HepG2 (cell line): Measurements from ENCODE around the gene TEX9. TPM values are rescaled to one million over a fixed set of nuclear protein-coding genes. Genes with fewer than 3 reads are reported as not detected.

Experiments used
- DPF2 ChIP-seq: sonication (generic); formaldehyde crosslinking; IDR thresholded peaks from 2 replicates; pipeline ENCODE4 v1.4.0; 2020; ENCODE audit warnings: mild to moderate bottlenecking, low read depth, missing genetic modification reagents, borderline replicate concordance
- HOXA5 ChIP-seq: sonication (generic); formaldehyde crosslinking; IDR thresholded peaks from 2 replicates; pipeline ENCODE4 v1.4.0; 2020; ENCODE audit warnings: missing genetic modification reagents
- MED13 ChIP-seq: sonication (generic); formaldehyde crosslinking; IDR thresholded peaks from 2 replicates; pipeline ENCODE4 v1.5.0; 2020; ENCODE audit warnings: missing genetic modification reagents
- PHB2 ChIP-seq: fragments of 450-650 bp; IDR thresholded peaks from 2 replicates; pipeline ENCODE4 v1.6.1; 2018; ENCODE audit not compliant: partially characterized antibody
- RBM39 ChIP-seq: fragments of 200-400 bp; formaldehyde crosslinking; IDR thresholded peaks from one replicate; pipeline ENCODE4 v1.6.1; 2018; ENCODE audit warnings: antibody characterized with exemption, mild to moderate bottlenecking, low read depth, low read length; ENCODE audit not compliant: poor library complexity, severe bottlenecking
- RFXAP ChIP-seq: sonication (generic); formaldehyde crosslinking; IDR thresholded peaks from 2 replicates; pipeline ENCODE4 v1.4.0; 2020; ENCODE audit warnings: missing genetic modification reagents, borderline replicate concordance
- SCMH1 ChIP-seq: sonication (generic); formaldehyde crosslinking; IDR thresholded peaks from 2 replicates; pipeline ENCODE4 v1.9.0; 2021; ENCODE audit warnings: missing genetic modification reagents, mild to moderate bottlenecking, borderline replicate concordance
- SMAD1 ChIP-seq: sonication (generic); formaldehyde crosslinking; IDR thresholded peaks from 2 replicates; pipeline ENCODE4 v1.4.0; 2020; ENCODE audit warnings: missing genetic modification reagents, low read depth, mild to moderate bottlenecking, borderline replicate concordance
- SNRNP70 ChIP-seq: fragments of 200-400 bp; formaldehyde crosslinking; IDR thresholded peaks from 2 replicates; pipeline ENCODE4 v1.6.1; 2017; ENCODE audit warnings: mild to moderate bottlenecking, low read depth, low read length, moderate library complexity
- SOX5 ChIP-seq: IDR thresholded peaks from 2 replicates; pipeline ENCODE4 v1.6.1; 2016; ENCODE audit warnings: borderline replicate concordance
- ZNF24 ChIP-seq: fragments of 450-650 bp; IDR thresholded peaks from 2 replicates; pipeline ENCODE4 v1.6.1; 2017; ENCODE audit warnings: antibody characterized with exemption, mild to moderate bottlenecking
- ZNF557 ChIP-seq: sonication (generic); formaldehyde crosslinking; IDR thresholded peaks from 2 replicates; pipeline ENCODE4 v1.4.0; 2020; ENCODE audit warnings: missing genetic modification reagents
- polyA plus RNA-seq, 8 experiments: library from polyadenylated mRNA; depleted of rRNA in 3 of 8; stranded (reverse) in 7 of 8; unstranded in 1 of 8; fragments of >200 nt; fragmentation: Illumina TruSeq in 4 of 8; extraction: Trizol in 4 of 8; gene quantifications; 2 replicates each; pipeline versions ENCODE4 v1.2.1 to v1.2.3, GENCODE V29; 2011 to 2016; ENCODE audit warnings: low read depth in 4 of 8, missing spikeins in 1 of 8, mixed read lengths in 1 of 8; ENCODE audit not compliant: insufficient read depth in 1 of 8
- total RNA-seq, 5 experiments: library from RNA; depleted of rRNA; stranded (reverse); fragments of >200 nt; fragmentation: Illumina TruSeq; extraction: Trizol; gene quantifications; 2 replicates each; pipeline ENCODE4 v1.2.3, GENCODE V29; 2016; ENCODE audit warnings: low read depth in 1 of 5
- TF ChIP-seq, protein P1 (sequence below): sonication (generic); formaldehyde crosslinking; IDR thresholded peaks from 2 replicates; pipeline ENCODE4 v1.5.0; 2020; ENCODE audit warnings: mild to moderate bottlenecking, missing genetic modification reagents, borderline replicate concordance
- TF ChIP-seq, protein P2 (sequence below): sonication (generic); formaldehyde crosslinking; IDR thresholded peaks from 2 replicates; pipeline ENCODE4 v1.5.0; 2020; ENCODE audit warnings: mild to moderate bottlenecking, missing genetic modification reagents
- TF ChIP-seq, protein P3 (sequence below), 2 experiments: fragments of 450-650 bp in 1 of 2; sonication (generic) in 1 of 2; formaldehyde crosslinking; IDR thresholded peaks; 2 replicates each; pipeline versions ENCODE4 v1.5.0 to v1.8.0; 2020 to 2022; ENCODE audit warnings: mild to moderate bottlenecking in 1 of 2, missing genetic modification reagents in 1 of 2
- TF ChIP-seq, protein P4 (sequence below): sonication (generic); formaldehyde crosslinking; IDR thresholded peaks from 2 replicates; pipeline ENCODE4 v1.9.0; 2021; ENCODE audit warnings: missing genetic modification reagents, mild to moderate bottlenecking, borderline replicate concordance

Gene TEX9
- total and polyA plus RNA-seq, 2 of the 13 experiments (the other 11 are each of a cell fraction or from before 2014, with no cell fraction given) = 0.82 to 6.9 TPM

DNA sequence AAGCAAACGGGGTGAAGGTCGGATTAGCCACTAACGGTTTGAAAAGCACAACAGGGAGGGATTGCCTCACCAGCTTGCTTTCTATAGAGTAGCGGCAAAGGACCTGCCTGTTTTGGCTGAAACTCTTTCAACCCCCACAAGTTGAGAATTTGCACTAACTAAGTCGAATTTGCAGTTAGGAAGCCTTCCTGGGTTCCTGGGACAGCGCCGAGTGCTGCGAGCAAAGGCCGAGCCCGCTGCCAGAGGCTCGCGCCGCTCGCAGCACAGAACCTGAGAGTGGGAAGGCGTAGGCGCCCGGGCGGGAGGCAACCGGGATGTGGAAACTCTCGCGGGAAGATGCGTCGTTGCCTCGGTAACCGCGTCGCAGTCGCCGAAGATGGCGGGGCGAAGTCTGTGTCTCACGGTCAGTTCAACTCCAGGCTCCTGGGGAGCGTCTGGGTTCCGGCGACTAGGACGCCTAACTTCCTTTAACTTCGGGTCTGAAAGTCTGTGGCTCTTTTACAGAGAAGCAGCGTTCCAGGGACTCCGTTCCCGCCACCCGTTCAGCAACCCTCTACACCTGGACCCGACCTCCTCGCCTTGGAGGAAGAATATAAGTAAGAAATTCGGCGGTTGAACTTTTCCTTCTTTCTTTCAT, at the start of gene TEX9 (continued):
- TF ChIP-seq, protein P1, sequence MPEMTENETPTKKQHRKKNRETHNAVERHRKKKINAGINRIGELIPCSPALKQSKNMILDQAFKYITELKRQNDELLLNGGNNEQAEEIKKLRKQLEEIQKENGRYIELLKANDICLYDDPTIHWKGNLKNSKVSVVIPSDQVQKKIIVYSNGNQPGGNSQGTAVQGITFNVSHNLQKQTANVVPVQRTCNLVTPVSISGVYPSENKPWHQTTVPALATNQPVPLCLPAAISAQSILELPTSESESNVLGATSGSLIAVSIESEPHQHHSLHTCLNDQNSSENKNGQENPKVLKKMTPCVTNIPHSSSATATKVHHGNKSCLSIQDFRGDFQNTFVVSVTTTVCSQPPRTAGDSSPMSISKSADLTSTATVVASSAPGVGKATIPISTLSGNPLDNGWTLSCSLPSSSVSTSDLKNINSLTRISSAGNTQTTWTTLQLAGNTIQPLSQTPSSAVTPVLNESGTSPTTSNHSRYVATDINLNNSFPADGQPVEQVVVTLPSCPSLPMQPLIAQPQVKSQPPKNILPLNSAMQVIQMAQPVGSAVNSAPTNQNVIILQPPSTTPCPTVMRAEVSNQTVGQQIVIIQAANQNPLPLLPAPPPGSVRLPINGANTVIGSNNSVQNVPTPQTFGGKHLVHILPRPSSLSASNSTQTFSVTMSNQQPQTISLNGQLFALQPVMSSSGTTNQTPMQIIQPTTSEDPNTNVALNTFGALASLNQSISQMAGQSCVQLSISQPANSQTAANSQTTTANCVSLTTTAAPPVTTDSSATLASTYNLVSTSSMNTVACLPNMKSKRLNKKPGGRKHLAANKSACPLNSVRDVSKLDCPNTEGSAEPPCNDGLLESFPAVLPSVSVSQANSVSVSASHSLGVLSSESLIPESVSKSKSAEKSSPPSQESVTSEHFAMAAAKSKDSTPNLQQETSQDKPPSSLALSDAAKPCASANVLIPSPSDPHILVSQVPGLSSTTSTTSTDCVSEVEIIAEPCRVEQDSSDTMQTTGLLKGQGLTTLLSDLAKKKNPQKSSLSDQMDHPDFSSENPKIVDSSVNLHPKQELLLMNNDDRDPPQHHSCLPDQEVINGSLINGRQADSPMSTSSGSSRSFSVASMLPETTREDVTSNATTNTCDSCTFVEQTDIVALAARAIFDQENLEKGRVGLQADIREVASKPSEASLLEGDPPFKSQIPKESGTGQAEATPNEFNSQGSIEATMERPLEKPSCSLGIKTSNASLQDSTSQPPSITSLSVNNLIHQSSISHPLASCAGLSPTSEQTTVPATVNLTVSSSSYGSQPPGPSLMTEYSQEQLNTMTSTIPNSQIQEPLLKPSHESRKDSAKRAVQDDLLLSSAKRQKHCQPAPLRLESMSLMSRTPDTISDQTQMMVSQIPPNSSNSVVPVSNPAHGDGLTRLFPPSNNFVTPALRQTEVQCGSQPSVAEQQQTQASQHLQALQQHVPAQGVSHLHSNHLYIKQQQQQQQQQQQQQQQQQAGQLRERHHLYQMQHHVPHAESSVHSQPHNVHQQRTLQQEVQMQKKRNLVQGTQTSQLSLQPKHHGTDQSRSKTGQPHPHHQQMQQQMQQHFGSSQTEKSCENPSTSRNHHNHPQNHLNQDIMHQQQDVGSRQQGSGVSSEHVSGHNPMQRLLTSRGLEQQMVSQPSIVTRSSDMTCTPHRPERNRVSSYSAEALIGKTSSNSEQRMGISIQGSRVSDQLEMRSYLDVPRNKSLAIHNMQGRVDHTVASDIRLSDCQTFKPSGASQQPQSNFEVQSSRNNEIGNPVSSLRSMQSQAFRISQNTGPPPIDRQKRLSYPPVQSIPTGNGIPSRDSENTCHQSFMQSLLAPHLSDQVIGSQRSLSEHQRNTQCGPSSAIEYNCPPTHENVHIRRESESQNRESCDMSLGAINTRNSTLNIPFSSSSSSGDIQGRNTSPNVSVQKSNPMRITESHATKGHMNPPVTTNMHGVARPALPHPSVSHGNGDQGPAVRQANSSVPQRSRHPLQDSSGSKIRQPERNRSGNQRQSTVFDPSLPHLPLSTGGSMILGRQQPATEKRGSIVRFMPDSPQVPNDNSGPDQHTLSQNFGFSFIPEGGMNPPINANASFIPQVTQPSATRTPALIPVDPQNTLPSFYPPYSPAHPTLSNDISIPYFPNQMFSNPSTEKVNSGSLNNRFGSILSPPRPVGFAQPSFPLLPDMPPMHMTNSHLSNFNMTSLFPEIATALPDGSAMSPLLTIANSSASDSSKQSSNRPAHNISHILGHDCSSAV (CRISPR knock-in tag) = no peak
- no peak for TF ChIP-seq MED13 (CRISPR knock-in tag)
- no peak for TF ChIP-seq ZNF557 (CRISPR knock-in tag)
- TF ChIP-seq DPF2 = no peak
- TF ChIP-seq, protein P2, sequence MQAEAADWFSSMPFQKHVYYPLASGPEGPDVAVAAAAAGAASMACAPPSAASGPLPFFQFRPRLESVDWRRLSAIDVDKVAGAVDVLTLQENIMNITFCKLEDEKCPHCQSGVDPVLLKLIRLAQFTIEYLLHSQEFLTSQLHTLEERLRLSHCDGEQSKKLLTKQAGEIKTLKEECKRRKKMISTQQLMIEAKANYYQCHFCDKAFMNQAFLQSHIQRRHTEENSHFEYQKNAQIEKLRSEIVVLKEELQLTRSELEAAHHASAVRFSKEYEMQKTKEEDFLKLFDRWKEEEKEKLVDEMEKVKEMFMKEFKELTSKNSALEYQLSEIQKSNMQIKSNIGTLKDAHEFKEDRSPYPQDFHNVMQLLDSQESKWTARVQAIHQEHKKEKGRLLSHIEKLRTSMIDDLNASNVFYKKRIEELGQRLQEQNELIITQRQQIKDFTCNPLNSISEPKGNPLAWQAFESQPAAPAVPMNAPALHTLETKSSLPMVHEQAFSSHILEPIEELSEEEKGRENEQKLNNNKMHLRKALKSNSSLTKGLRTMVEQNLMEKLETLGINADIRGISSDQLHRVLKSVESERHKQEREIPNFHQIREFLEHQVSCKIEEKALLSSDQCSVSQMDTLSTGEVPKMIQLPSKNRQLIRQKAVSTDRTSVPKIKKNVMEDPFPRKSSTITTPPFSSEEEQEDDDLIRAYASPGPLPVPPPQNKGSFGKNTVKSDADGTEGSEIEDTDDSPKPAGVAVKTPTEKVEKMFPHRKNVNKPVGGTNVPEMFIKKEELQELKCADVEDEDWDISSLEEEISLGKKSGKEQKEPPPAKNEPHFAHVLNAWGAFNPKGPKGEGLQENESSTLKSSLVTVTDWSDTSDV (CRISPR knock-in tag) = no peak
- TF ChIP-seq ZNF24 = no peak
- TF ChIP-seq SNRNP70 = no peak
- TF ChIP-seq HOXA5 (CRISPR knock-in tag) = peak; percentile 31; the same call in 1 of the 2 replicates
- TF ChIP-seq, protein P3, sequence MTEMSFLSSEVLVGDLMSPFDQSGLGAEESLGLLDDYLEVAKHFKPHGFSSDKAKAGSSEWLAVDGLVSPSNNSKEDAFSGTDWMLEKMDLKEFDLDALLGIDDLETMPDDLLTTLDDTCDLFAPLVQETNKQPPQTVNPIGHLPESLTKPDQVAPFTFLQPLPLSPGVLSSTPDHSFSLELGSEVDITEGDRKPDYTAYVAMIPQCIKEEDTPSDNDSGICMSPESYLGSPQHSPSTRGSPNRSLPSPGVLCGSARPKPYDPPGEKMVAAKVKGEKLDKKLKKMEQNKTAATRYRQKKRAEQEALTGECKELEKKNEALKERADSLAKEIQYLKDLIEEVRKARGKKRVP (CRISPR knock-in tag; IDR thresholded peaks at IDR 0.05) = no peak
- no peak for TF ChIP-seq PHB2
- TF ChIP-seq, protein P4, sequence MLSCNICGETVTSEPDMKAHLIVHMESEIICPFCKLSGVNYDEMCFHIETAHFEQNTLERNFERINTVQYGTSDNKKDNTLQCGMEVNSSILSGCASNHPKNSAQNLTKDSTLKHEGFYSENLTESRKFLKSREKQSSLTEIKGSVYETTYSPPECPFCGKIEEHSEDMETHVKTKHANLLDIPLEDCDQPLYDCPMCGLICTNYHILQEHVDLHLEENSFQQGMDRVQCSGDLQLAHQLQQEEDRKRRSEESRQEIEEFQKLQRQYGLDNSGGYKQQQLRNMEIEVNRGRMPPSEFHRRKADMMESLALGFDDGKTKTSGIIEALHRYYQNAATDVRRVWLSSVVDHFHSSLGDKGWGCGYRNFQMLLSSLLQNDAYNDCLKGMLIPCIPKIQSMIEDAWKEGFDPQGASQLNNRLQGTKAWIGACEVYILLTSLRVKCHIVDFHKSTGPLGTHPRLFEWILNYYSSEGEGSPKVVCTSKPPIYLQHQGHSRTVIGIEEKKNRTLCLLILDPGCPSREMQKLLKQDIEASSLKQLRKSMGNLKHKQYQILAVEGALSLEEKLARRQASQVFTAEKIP (CRISPR knock-in tag) = no peak
- TF ChIP-seq SOX5 (CRISPR knock-in tag) = peak; percentile 24; the same call in 1 of the 2 replicates
- TF ChIP-seq SMAD1 (CRISPR knock-in tag) = no peak
- TF ChIP-seq RBM39 = no peak
- peak; percentile 34; the same call in 1 of the 2 replicates for TF ChIP-seq RFXAP (CRISPR knock-in tag)
- TF ChIP-seq SCMH1 (CRISPR knock-in tag) = no peak
